GM12878 (cell line): ENCODE results near the gene B3GALT6. TPM values are rescaled to one million over a fixed set of nuclear protein-coding genes. Genes with fewer than 3 reads are reported as not detected.

Experiments used
- ATAC-seq: fragments of 200-7000 bp; cut with Tn5 transposase; 3 replicates; pipeline ENCODE4 v1.9.1; 2020; ENCODE audit warnings: mild to moderate bottlenecking, moderate library complexity
- BruUV-seq: library from RNA; stranded (reverse); fragments of 400-500 nt; replicated peaks from 2 replicates; lab custom pipeline; 2021; lab: Mats Ljungman, UMichigan
- CTCF ChIA-PET: fragments of 300-600 bp; sonication (Branson Sonifier 250); formaldehyde crosslinking; extraction: SDS; loops from one replicate; lab custom pipeline; 2021; ENCODE audit warnings: inconsistent platforms; lab: Yijun Ruan, JAX
- POLR2A ChIA-PET: fragments of 350-600 bp; formaldehyde crosslinking; extraction: SDS; loops from one replicate; lab custom pipeline; 2021; ENCODE audit warnings: inconsistent platforms; lab: Charles Lee
- RAD21 ChIA-PET: fragments of 300-600 bp; sonication (Branson Sonifier 250); formaldehyde crosslinking; loops from one replicate; lab custom pipeline; 2023; ENCODE audit warnings: antibody characterized with exemption; ENCODE audit not compliant: unreplicated experiment; lab: Charles Lee
- SMC1A ChIA-PET: fragments of 300-600 bp; sonication (Branson Sonifier 250); formaldehyde crosslinking; loops from one replicate; lab custom pipeline; 2023; ENCODE audit not compliant: unreplicated experiment, uncharacterized antibody; lab: Charles Lee
- DNase-seq: peaks from one replicate; pipeline ENCODE4 v3.0.0-alpha.2; 2011; ENCODE audit warnings: low read depth, low spot score
- FAIRE-seq: peaks from 3 replicates; lab custom pipeline; 2011; peaks lifted over from hg19 to GRCh38; lab: Jason Lieb, UNC
- H2AFZ ChIP-seq: 2 replicates; pipeline ENCODE4 v1.6.0; 2011; ENCODE audit warnings: low read depth, low read length, control low read depth; ENCODE audit not compliant: control insufficient read depth
- H3K27ac ChIP-seq: 2 replicates; pipeline ENCODE4 v1.5.1; 2011; ENCODE audit warnings: control low read depth; ENCODE audit not compliant: control insufficient read depth, insufficient read depth
- H3K27me3 ChIP-seq, 2 experiments: replicated peaks in 1 of 2; 2 replicates each; pipeline versions ENCODE4 v1.6.0 to v1.6.1; 2011; ENCODE audit warnings: low read length in 1 of 2; ENCODE audit not compliant: control insufficient read depth in 2 of 2, insufficient read depth in 2 of 2
- H3K36me3 ChIP-seq, 2 experiments: 2 replicates each; pipeline ENCODE4 v1.5.1; 2011; ENCODE audit warnings: low read length in 1 of 2; ENCODE audit not compliant: control insufficient read depth in 2 of 2, insufficient read depth in 2 of 2
- H3K4me1 ChIP-seq: 2 replicates; pipeline ENCODE4 v1.6.1; 2011; ENCODE audit warnings: mild to moderate bottlenecking, low read length, moderate library complexity, mixed read lengths; ENCODE audit not compliant: control insufficient read depth, insufficient read depth
- H3K4me2 ChIP-seq: 2 replicates; pipeline ENCODE4 v1.6.0; 2011; ENCODE audit warnings: control low read depth; ENCODE audit not compliant: control insufficient read depth, insufficient read depth
- H3K4me3 ChIP-seq: fragments of 200-600 bp; sonication (generic); 2 replicates; pipeline ENCODE4 v1.5.1; 2016
- H3K79me2 ChIP-seq: 2 replicates; pipeline ENCODE4 v1.6.0; 2011; ENCODE audit warnings: low read length; ENCODE audit not compliant: control insufficient read depth, insufficient read depth
- H3K9ac ChIP-seq: 2 replicates; pipeline ENCODE4 v1.8.0; 2011; ENCODE audit warnings: low read length, control low read depth, mixed read lengths; ENCODE audit not compliant: control insufficient read depth, insufficient read depth
- H3K9me3 ChIP-seq: replicated peaks from 3 replicates; pipeline ENCODE4 v1.5.1; 2011; ENCODE audit warnings: mild to moderate bottlenecking, low read length; ENCODE audit not compliant: control insufficient read depth, insufficient read depth
- H4K20me1 ChIP-seq: 2 replicates; pipeline ENCODE4 v1.6.0; 2011; ENCODE audit not compliant: control insufficient read depth, insufficient read depth
- POLR2A ChIP-seq: IDR thresholded peaks from 2 replicates; pipeline ENCODE4 v1.6.1; 2011; ENCODE audit warnings: low read depth, mild to moderate bottlenecking, low read length
- SREBF2 ChIP-seq: IDR thresholded peaks from 2 replicates; pipeline ENCODE4 v1.6.1; 2012; ENCODE audit warnings: mild to moderate bottlenecking, low read length
- SUPT20H ChIP-seq: IDR thresholded peaks from 2 replicates; pipeline ENCODE4 v1.6.1; 2011; ENCODE audit warnings: low read depth, mild to moderate bottlenecking, low read length, moderate library complexity, borderline replicate concordance; ENCODE audit not compliant: control insufficient read depth
- WGBS: methylation state at CpG from one replicate; pipeline ENCODE4 v1.1.6; 2016; ENCODE audit warnings: low lambda C conversion rate; ENCODE audit not compliant: insufficient replicate concordance, insufficient coverage; ENCODE audit errors: missing lambda C conversion rate; 5-methylcytosine and 5-hydroxymethylcytosine counted together
- in situ Hi-C: fragments of 300-500 bp; cut with MboI; formaldehyde crosslinking; loops from 9 replicates; pipeline ENCODE4 v1.14.3; 2018; ENCODE audit warnings: mixed read lengths
- intact Hi-C: fragments of 100-400 bp; cut with micrococcal nuclease; formaldehyde crosslinking; loops from one replicate; pipeline ENCODE4 v1.14.2; 2022; ENCODE audit not compliant: unreplicated experiment
- polyA plus RNA-seq, 11 experiments: library from polyadenylated mRNA; depleted of rRNA in 4 of 11; unstranded in 6 of 11; stranded (reverse) in 5 of 11; fragments of >200 nt; fragmentation: Nextera tagmentation in 4 of 11; fragmentation: Illumina TruSeq in 1 of 11; extraction: Ambion mirVana in 4 of 11; extraction: Trizol in 1 of 11; gene quantifications; 1 replicate in 1 of 11; 2 replicates in 10 of 11; pipeline versions ENCODE4 v1.2.1 to v1.2.3, GENCODE V29; 2011 to 2016; ENCODE audit warnings: inconsistent platforms in 2 of 11, missing spikeins in 2 of 11, low read depth in 1 of 11
- total RNA-seq, 4 experiments: library from RNA; depleted of rRNA in 3 of 4; stranded (reverse); fragments of >200 nt in 3 of 4; fragmentation: Illumina TruSeq in 1 of 4; extraction: Trizol in 1 of 4; gene quantifications; 2 replicates each; pipeline versions ENCODE4 v1.2.1 to v1.2.3, GENCODE V29; 2013 to 2021

Gene B3GALT6
- total and polyA plus RNA-seq, 10 of the 15 experiments (the other 5 are each of a cell fraction or from before 2014, with no cell fraction given), result 0.53 to 20.8 (median 4.5) TPM

DNA sequence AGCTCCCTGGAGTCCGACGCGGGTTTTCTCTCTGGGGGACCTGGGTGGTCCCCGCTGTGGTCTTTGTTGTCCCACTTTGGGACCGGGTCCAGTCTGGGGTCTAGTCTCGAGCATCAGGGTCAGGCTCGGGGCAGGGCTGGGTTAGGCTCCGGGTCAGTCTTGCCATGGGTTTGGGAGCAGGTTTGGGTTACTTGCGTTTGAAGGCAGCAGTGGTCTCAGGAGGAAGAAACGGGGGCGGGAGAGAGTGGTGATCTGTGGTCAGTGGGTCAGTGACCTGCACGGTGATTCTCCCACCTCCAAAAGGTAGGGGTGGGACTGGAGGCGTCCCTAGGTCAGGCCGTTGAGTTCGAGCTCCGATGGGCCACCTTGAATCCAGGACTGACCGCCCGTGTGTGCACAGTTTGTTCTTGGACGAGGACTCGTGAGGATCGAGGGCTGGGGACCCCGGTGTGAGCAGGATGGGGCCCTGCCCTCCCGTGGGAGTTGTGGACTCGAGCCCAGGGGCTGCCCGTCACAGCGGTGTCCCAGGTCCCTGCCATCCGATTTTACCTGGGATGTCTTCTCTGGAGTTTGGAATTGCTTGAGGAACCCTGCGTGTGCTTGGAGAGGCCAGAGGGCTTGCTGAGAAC lies 2.3 kb downstream of the B3GALT6 start:
- Histone ChIP-seq H3K36me3 (no peaks in the 10 kb centered on the region), H2AFZ (no peak overlapping the region), H3K4me2 (0 out of 2 replicates have a peak overlapping the region, but pooled peaks have one; percentile 12), H3K4me1 (peaks cover 4% of the 10 kb centered on the region)
- intact Hi-C loops, result loop anchor here (5.0 kb wide), 1 partner anchor 112 kb away; no protein-coding TSS in a partner anchor
- 89% methylated on average over 28 of the region's 28 CpGs for WGBS
- CTCF ChIA-PET, result no interaction called here
- BruUV-seq, result no TSS peak
- TF ChIP-seq POLR2A (peak; percentile 41; the same call in 1 of the 2 replicates), SUPT20H (no peak)
- TF ChIP-seq, all 136 proteins: peak for 1
- ChIA-PET RAD21 (no interaction called here), SMC1A (no interaction called here), POLR2A (no interaction called here)
- Histone ChIP-seq H3K27ac (no peak overlapping the region), H4K20me1 (no peaks in the 10 kb centered on the region), H3K9ac (no peak overlapping the region), H3K4me3 (no peak overlapping the region), H3K27me3 (no peaks in the 10 kb centered on the region), H3K79me2 (peaks cover 32% of the 10 kb centered on the region), H3K9me3 (no peaks in the 10 kb centered on the region; the same call in 2 of the 3 replicates)
- FAIRE-seq (no peak), DNase-seq (no peak), ATAC-seq (no peak)
- in situ Hi-C loops, result no loop called here

GRCh38 chr1:1235016-1235744 lies 3.1 kb downstream of the B3GALT6 start:
- no peak for FAIRE-seq
- TF ChIP-seq SREBF2, result no peak
- peak; percentile 18; the same call in 1 of the 2 replicates for TF ChIP-seq POLR2A
- peaks cover under 1% of the 10 kb centered on the region; the same call in 1 of the 2 replicates for H3K4me1 ChIP-seq

More at GRCh38 chr1:1235016-1235744, 3.1 kb downstream of the B3GALT6 start:
- WGBS, result 69% methylated on average over 27 of the region's 27 CpGs
- Histone ChIP-seq H2AFZ (no peak overlapping the region), H3K4me2 (no peak overlapping the region), H3K79me2 (peaks cover 24% of the 10 kb centered on the region), H3K9ac (no peak overlapping the region), H3K36me3 (no peaks in the 10 kb centered on the region), H3K27ac (no peak overlapping the region), H3K9me3 (no peaks in the 10 kb centered on the region; the same call in 2 of the 3 replicates), H3K27me3 (no peaks in the 10 kb centered on the region), H3K4me3 (no peak overlapping the region), H4K20me1 (no peaks in the 10 kb centered on the region)
- ChIA-PET CTCF (no interaction called here), SMC1A (no interaction called here), POLR2A (no interaction called here), RAD21 (no interaction called here)
- DNase-seq (no peak), ATAC-seq (no peak)
- BruUV-seq, result no TSS peak
- intact Hi-C loops (no loop called here), in situ Hi-C loops (no loop called here)
